Fibroblast of pulmonary artery (primary cell): ENCODE data around the gene PDE6D.
A peak's percentile ranks its signal among the peaks of the same experiment; 100 is the strongest.

Experiments
- DNase-seq: peaks from one replicate; pipeline ENCODE4 v3.0.0-alpha.2; 2010; ENCODE audit warnings: low read depth
- H3K4me3 ChIP-seq: replicated peaks from 2 replicates; pipeline ENCODE4 v1.5.1; 2011; ENCODE audit warnings: low read depth, mild to moderate bottlenecking, control low read depth, low read length, moderate library complexity
- TF ChIP-seq, protein P1 (sequence below): IDR thresholded peaks from 2 replicates; pipeline ENCODE4 v1.5.1; 2011; ENCODE audit warnings: mild to moderate bottlenecking, control low read depth, low read length, inconsistent platforms; ENCODE audit errors: missing control alignments

Gene PDE6D

DNA sequence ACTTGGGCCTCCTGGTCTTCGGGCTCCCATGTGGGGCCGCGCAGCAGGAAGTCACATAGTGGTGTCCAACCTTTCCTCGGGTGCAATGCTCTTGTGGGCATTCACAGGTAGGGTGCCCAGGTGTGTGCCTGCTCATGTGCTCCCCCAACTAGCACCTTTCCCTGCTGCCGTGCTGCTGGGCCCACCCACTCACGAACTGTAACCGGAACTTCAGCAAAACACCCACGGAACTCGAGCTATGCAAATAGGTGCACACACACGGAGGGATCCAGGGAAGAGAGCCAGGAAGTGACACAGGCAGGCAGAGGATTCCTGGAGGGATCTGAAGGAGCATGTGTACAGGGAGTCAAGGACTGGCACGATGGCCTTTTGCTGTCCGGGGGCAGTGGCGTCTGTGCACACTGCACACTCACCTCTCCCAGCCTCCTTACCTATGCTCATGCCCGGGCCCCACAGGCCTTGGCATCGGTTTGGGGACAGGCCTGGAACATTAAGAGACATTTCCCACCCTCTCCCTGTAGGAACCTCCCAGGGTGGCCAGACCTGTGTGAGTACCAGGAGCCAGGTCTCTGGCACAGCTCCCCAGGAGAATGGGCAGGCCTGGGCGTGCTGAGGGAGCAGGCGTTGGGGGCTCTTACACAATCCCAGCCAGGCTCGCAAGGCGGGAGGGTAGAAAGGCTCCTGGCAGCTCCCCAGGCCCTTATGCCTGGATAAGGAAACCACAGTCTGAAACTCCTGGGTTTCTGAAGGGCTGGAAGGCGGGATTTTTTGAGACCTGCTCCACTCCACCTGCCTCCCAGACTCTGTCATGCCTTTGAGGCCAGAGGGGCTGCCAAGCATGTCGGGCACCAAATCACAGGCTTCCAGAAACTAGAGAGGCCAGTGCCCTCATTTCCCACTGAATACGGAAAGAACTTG lies 79.4 kb downstream of the PDE6D start:
- TF ChIP-seq, protein P1, sequence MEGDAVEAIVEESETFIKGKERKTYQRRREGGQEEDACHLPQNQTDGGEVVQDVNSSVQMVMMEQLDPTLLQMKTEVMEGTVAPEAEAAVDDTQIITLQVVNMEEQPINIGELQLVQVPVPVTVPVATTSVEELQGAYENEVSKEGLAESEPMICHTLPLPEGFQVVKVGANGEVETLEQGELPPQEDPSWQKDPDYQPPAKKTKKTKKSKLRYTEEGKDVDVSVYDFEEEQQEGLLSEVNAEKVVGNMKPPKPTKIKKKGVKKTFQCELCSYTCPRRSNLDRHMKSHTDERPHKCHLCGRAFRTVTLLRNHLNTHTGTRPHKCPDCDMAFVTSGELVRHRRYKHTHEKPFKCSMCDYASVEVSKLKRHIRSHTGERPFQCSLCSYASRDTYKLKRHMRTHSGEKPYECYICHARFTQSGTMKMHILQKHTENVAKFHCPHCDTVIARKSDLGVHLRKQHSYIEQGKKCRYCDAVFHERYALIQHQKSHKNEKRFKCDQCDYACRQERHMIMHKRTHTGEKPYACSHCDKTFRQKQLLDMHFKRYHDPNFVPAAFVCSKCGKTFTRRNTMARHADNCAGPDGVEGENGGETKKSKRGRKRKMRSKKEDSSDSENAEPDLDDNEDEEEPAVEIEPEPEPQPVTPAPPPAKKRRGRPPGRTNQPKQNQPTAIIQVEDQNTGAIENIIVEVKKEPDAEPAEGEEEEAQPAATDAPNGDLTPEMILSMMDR = no peak
- no peak overlapping the region for H3K4me3 ChIP-seq
- DNase-seq = peak; percentile 76

DNA sequence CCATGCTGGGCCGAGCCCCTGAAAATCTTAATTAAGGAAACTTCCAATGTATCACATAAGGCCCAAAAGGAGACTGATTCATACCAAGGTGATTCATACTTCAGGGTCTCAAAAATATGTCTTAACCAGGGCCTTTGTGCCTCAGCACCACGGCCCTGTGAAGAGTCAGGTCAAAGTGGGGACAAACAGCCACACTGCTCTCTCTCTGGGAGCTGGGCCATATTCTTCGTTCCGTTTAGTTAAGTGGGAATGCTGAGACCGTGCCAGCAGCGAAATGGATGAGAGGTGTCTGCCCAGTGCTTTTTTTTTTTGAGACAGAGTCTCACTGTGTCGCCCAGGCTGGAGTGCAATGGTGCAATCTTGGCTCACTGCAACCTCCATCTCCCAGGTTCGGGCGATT lies 82.1 kb downstream of the PDE6D start:
- no peak overlapping the region for H3K4me3 ChIP-seq
- TF ChIP-seq, protein P1 = no peak
- no peak for DNase-seq

DNA sequence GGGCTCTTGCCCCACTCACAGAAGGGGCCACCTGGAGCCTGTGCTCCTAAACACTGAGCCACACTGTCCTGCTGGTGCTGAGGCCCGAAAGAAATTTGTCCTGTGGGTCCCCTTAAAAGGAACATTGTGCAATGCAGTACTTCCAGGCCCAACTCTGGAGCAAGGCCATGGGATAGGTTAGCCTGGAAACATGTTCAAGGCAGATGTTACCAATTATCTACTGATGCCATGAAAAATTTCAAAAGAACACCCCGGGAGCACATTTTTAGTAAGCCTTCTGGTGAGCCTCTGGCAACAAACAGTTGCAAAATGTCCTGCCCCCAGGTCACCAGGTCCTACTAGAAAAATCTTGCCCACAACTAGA lies 85.1 kb downstream of the PDE6D start:
- DNase-seq = no peak
- TF ChIP-seq, protein P1 = no peak
- no peak overlapping the region for H3K4me3 ChIP-seq

DNA sequence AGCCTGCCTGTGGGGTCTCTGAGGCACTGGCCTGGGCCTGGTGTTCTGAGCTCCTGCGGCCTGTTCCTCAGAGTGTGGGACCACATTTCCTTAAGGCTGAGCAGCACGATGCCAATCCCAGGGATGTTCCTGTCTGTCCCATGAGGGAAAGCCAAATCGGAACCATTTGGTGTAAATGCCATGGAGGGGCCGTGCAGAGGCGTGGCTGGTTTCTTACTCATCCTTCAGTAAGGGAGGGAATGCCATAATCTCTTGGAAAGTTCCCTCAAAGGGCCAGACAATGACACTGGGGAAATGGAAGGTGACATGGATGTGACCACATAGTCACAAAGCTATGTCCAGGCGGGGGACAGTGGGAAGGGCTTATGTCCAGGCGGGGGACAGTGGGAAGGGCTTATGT lies 87.1 kb downstream of the PDE6D start:
- no peak overlapping the region for H3K4me3 ChIP-seq

DNA sequence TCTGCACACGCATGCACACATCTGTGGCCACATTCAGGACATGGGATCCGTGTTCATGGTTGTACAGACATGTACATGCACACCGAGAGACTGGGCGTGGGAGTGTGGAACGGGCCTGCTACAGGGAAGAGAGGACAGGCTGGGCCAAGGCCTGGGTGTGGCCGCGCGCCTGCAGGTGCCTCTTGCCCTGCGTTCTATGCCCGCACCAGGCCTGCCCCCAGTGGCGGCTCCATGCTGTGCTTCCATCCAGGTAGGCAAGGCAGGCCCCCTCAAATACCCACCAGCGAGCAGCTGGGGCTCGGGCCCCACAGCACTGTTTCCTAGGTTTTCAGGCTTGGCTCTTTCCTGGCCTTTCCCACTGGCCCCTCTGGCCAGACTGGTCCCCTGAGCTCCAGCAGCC lies 88.2 kb downstream of the PDE6D start:
- H3K4me3 ChIP-seq = no peak overlapping the region
- TF ChIP-seq, protein P1 = no peak
- no peak for DNase-seq

More for the DNA sequence above, 87.1 kb downstream of the PDE6D start:
- TF ChIP-seq, protein P1 = no peak
- no peak for DNase-seq

DNA sequence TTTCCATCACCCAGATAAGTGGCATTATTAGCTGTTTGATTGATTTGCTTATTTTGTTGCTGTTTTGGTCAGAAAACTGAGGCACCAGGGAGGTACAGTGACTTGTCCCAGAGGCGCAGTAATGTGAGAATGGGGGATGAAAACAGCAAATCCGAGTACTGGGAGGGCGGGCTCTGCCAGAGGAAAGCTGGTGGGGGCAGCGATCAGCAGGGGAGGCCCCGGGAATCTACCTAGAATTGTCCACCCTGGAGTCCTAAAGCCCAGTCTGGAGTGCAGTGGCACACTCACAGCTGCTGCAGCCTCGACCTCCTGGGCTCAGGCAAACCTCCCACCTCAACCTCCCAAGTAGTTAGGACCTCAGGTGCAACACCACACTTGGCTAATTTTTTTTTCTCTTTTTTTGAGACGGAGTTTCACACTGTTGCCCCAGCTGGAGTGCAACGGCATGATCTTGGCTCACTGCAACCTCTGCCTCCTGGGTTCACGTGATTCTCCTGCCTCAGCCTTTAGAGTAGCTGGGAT lies 89.8 kb downstream of the PDE6D start:
- TF ChIP-seq, protein P1 = no peak
- no peak for DNase-seq
- no peak overlapping the region for H3K4me3 ChIP-seq
